ENCODE measurements around the gene CACNG7.
A peak's percentile ranks its signal among the peaks of the same experiment; 100 is the strongest.

CACNG7 gene

GRCh38 chr19:53885036-53885435 is 24.0 kb upstream of the CACNG7 start:
- H3K4me1 Mint-ChIP-seq: peaks cover 21% of the 10 kb centered on the region
- TF ChIP-seq CTCF (IDR thresholded peaks at IDR 0.05): no peak
- no peak overlapping the region for H3K4me3 Mint-ChIP-seq
- no peak overlapping the region for H3K27ac Mint-ChIP-seq
- no peak for DNase-seq
- no peaks in the 10 kb centered on the region for H3K9me3 Mint-ChIP-seq
- peaks cover 57% of the 10 kb centered on the region for H3K27me3 Mint-ChIP-seq (ENCODE audit: low read depth, poor library complexity)
- no peaks in the 10 kb centered on the region for H3K36me3 Mint-ChIP-seq (ENCODE audit: low read depth)

GRCh38 chr19:53892301-53892980 is 16.6 kb upstream of the CACNG7 start:
- Mint-ChIP-seq H3K27ac (no peak overlapping the region), H3K36me3 (ENCODE audit: low read depth) (no peaks in the 10 kb centered on the region), H3K4me3 (no peak overlapping the region), H3K9me3 (no peaks in the 10 kb centered on the region), H3K27me3 (ENCODE audit: low read depth, poor library complexity) (peaks cover 42% of the 10 kb centered on the region), H3K4me1 (peaks cover 25% of the 10 kb centered on the region)
- no peak for TF ChIP-seq CTCF (IDR thresholded peaks at IDR 0.05)
- DNase-seq: no peak

- H3K27me3 Mint-ChIP-seq (ENCODE audit: low read depth, poor library complexity): peaks cover 46% of the 10 kb centered on the region
- no peak for TF ChIP-seq CTCF (IDR thresholded peaks at IDR 0.05)
- no peaks in the 10 kb centered on the region for H3K36me3 Mint-ChIP-seq (ENCODE audit: low read depth)
- H3K4me3 Mint-ChIP-seq: no peak overlapping the region
- no peak overlapping the region for H3K27ac Mint-ChIP-seq
- peak; percentile 56 for DNase-seq
- H3K9me3 Mint-ChIP-seq: no peaks in the 10 kb centered on the region
- H3K4me1 Mint-ChIP-seq: peaks cover 28% of the 10 kb centered on the region
These were observed 16.1 kb upstream of the CACNG7 start for GRCh38 chr19:53892981-53893325.

- no peak for TF ChIP-seq CTCF (IDR thresholded peaks at IDR 0.05)
- peaks cover 58% of the 10 kb centered on the region for H3K27me3 Mint-ChIP-seq (ENCODE audit: low read depth, poor library complexity)
- no peak for DNase-seq
- no peaks in the 10 kb centered on the region for H3K36me3 Mint-ChIP-seq (ENCODE audit: low read depth)
- H3K9me3 Mint-ChIP-seq: no peaks in the 10 kb centered on the region
- H3K4me1 Mint-ChIP-seq: peaks cover 36% of the 10 kb centered on the region
- H3K27ac Mint-ChIP-seq: no peak overlapping the region
- H3K4me3 Mint-ChIP-seq: no peak overlapping the region
These were observed 14.4 kb upstream of the CACNG7 start for GRCh38 chr19:53894707-53895106.

- Mint-ChIP-seq H3K4me3 (no peak overlapping the region), H3K9me3 (no peaks in the 10 kb centered on the region), H3K36me3 (ENCODE audit: low read depth) (no peaks in the 10 kb centered on the region), H3K27ac (no peak overlapping the region), H3K27me3 (ENCODE audit: low read depth, poor library complexity) (peaks cover 60% of the 10 kb centered on the region), H3K4me1 (peaks cover 29% of the 10 kb centered on the region)
- no peak for DNase-seq
- TF ChIP-seq CTCF (IDR thresholded peaks at IDR 0.05): no peak
These were observed 12.4 kb upstream of the CACNG7 start for GRCh38 chr19:53896682-53897081.

GRCh38 chr19:53897459-53897858 is 11.6 kb upstream of the CACNG7 start:
- peaks cover 64% of the 10 kb centered on the region for H3K27me3 Mint-ChIP-seq (ENCODE audit: low read depth, poor library complexity)
- H3K4me3 Mint-ChIP-seq: no peak overlapping the region
- no peaks in the 10 kb centered on the region for H3K9me3 Mint-ChIP-seq
- no peaks in the 10 kb centered on the region for H3K36me3 Mint-ChIP-seq (ENCODE audit: low read depth)
- DNase-seq: no peak
- peaks cover 22% of the 10 kb centered on the region for H3K4me1 Mint-ChIP-seq
- H3K27ac Mint-ChIP-seq: no peak overlapping the region
- no peak for TF ChIP-seq CTCF (IDR thresholded peaks at IDR 0.05)
